ENCODE results near the gene KIF13A.

- TF ChIP-seq CTCF (IDR thresholded peaks at IDR 0.05), result no peak
- no peak for TF ChIP-seq POLR2A (IDR thresholded peaks at IDR 0.05)
Measured at GRCh38 chr6:17984812-17985670, 2.4 kb downstream of the KIF13A start.

All from vagina (tissue), 2 donors.